Spleen (tissue), 7 donors: Measurements from ENCODE around the gene BBX.

Source experiments
- POLR2A ChIP-seq, 3 donors: fragments of 450-650 bp; IDR thresholded peaks; one replicate each; pipeline ENCODE4 v1.5.1; 2017; ENCODE audit warnings: antibody characterized with exemption in 3 of 3, mild to moderate bottlenecking in 1 of 3
- POLR2AphosphoS5 ChIP-seq, 3 donors: sonication (generic); formaldehyde crosslinking; IDR thresholded peaks; one replicate each; pipeline ENCODE4 v1.5.1; 2017; ENCODE audit warnings: antibody characterized with exemption in 3 of 3
- TF ChIP-seq, protein P1 (sequence below), 11 experiments: fragments of 200-600 bp in 7 of 11; fragments of 450-650 bp in 4 of 11; sonication (generic) in 4 of 11; IDR thresholded peaks in 8 of 11; conservative IDR thresholded peaks in 3 of 11; 1 replicate in 7 of 11; 2 replicates in 4 of 11; pipeline versions ENCODE4 v1.4.0 to v1.8.0; 2016 to 2021; ENCODE audit warnings: antibody characterized with exemption in 11 of 11, inconsistent platforms in 4 of 11, mild to moderate bottlenecking in 1 of 11
- donor health status: DM: no; HTN: no; CAD: no; lungs with moderate emphysema.
- donor health status: DM: no; HTN: no; CAD: no.
- donor health status: DM: no; HTN: no; CAD: no.

DNA sequence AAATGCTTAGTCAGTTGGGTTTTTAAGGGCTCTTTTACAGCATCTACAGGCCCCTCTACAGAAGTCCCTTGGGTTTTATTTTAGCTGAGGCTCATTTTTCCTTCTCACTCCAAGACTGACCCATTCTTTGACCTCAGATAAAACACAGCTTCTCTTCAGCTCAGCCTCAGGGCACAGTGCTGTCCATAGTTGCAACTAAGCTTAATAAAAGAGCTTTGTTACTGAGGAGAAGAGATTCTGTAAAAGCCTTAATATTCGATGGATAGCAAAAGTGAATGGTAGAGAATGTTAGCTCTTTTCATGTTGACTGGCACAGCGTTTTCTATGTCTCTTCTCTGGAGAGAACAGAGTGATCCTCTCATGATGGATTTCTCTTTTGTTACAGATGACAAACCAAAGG is 277.9 kb downstream of the BBX start:
- TF ChIP-seq, protein P1, sequence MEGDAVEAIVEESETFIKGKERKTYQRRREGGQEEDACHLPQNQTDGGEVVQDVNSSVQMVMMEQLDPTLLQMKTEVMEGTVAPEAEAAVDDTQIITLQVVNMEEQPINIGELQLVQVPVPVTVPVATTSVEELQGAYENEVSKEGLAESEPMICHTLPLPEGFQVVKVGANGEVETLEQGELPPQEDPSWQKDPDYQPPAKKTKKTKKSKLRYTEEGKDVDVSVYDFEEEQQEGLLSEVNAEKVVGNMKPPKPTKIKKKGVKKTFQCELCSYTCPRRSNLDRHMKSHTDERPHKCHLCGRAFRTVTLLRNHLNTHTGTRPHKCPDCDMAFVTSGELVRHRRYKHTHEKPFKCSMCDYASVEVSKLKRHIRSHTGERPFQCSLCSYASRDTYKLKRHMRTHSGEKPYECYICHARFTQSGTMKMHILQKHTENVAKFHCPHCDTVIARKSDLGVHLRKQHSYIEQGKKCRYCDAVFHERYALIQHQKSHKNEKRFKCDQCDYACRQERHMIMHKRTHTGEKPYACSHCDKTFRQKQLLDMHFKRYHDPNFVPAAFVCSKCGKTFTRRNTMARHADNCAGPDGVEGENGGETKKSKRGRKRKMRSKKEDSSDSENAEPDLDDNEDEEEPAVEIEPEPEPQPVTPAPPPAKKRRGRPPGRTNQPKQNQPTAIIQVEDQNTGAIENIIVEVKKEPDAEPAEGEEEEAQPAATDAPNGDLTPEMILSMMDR (IDR thresholded peaks at IDR 0.05 in 8 of 11, conservative IDR thresholded peaks at IDR 0.05 in 3 of 11): no peak
- TF ChIP-seq POLR2AphosphoS5 (IDR thresholded peaks at IDR 0.05) (no peak), POLR2A (IDR thresholded peaks at IDR 0.05) (no peak)
